Loucy (cell line): ENCODE data around the gene TEX9.
"Not testable (repeated sequence)": the region's sequence is repeated elsewhere in the genome, so short reads cannot be mapped to it uniquely, and the experiment has no call there.

Experiments
- H2AFZ ChIP-seq: fragments of 200-600 bp; sonication (generic); 2 replicates; pipeline ENCODE4 v1.6.0; 2016; ENCODE audit warnings: antibody characterized with exemption, mild to moderate bottlenecking, low read length, moderate library complexity
- H3F3A ChIP-seq: fragments of 200-600 bp; 2 replicates; pipeline ENCODE4 v1.6.0; 2016; ENCODE audit warnings: antibody characterized with exemption, low read depth, mild to moderate bottlenecking
- H3K27me3 ChIP-seq: fragments of 200-600 bp; sonication (generic); 2 replicates; pipeline ENCODE4 v1.6.1; 2014; ENCODE audit warnings: low read length, mild to moderate bottlenecking; ENCODE audit not compliant: insufficient read depth, poor library complexity, severe bottlenecking
- H3K36me3 ChIP-seq: fragments of 200-600 bp; sonication (generic); 2 replicates; pipeline ENCODE4 v1.6.1; 2016; ENCODE audit warnings: low read length; ENCODE audit not compliant: insufficient read depth
- H3K4me1 ChIP-seq: fragments of 200-600 bp; sonication (generic); 2 replicates; pipeline ENCODE4 v1.5.1; 2014; ENCODE audit warnings: low read length, mild to moderate bottlenecking; ENCODE audit not compliant: insufficient read depth, poor library complexity, severe bottlenecking
- H3K4me2 ChIP-seq: fragments of 200-600 bp; sonication (generic); 2 replicates; pipeline ENCODE4 v1.6.0; 2014; ENCODE audit warnings: antibody characterized with exemption, low read length, low read depth, mild to moderate bottlenecking; ENCODE audit not compliant: poor library complexity, severe bottlenecking
- H3K4me3 ChIP-seq: fragments of 200-600 bp; sonication (generic); 2 replicates; pipeline ENCODE4 v1.5.1; 2014; ENCODE audit warnings: low read length, mild to moderate bottlenecking, mixed read lengths; ENCODE audit not compliant: poor library complexity, severe bottlenecking
- H3K79me2 ChIP-seq: fragments of 200-600 bp; sonication (generic); 2 replicates; pipeline ENCODE4 v1.6.1; 2014; ENCODE audit warnings: low read length; ENCODE audit not compliant: insufficient read depth
- H3K9ac ChIP-seq: fragments of 200-600 bp; sonication (generic); 2 replicates; pipeline ENCODE4 v1.6.0; 2014; ENCODE audit warnings: mild to moderate bottlenecking, low read depth, low read length, moderate library complexity; ENCODE audit not compliant: poor library complexity, severe bottlenecking
- H3K9me2 ChIP-seq: fragments of 200-600 bp; sonication (generic); replicated peaks from 2 replicates; pipeline ENCODE4 v1.6.1; 2016; ENCODE audit warnings: low read depth, low read length, mixed read lengths
- H3K9me3 ChIP-seq: fragments of 200-600 bp; sonication (generic); 2 replicates; pipeline ENCODE4 v1.6.1; 2014; ENCODE audit warnings: mild to moderate bottlenecking, antibody characterized with exemption, low read length, low read depth; ENCODE audit not compliant: insufficient read depth
- H4K20me1 ChIP-seq: fragments of 200-600 bp; sonication (generic); 2 replicates; pipeline ENCODE4 v1.6.0; 2014; ENCODE audit warnings: antibody characterized with exemption, low read length, mild to moderate bottlenecking; ENCODE audit not compliant: insufficient read depth, poor library complexity, severe bottlenecking
- CTCF ChIP-seq: fragments of 200-600 bp; sonication (generic); conservative IDR thresholded peaks from 2 replicates; pipeline ENCODE4 v1.5.1; 2014; ENCODE audit warnings: mild to moderate bottlenecking, antibody characterized with exemption, low read length
- EZH2phosphoT487 ChIP-seq: fragments of 200-600 bp; IDR thresholded peaks from 2 replicates; pipeline ENCODE4 v1.6.1; 2018; ENCODE audit warnings: antibody characterized with exemption, mild to moderate bottlenecking, moderate library complexity, borderline replicate concordance

TEX9 gene

GRCh38 chr15:56369234-56369633 is 4.0 kb downstream of the TEX9 start:
- no peaks in the 10 kb centered on the region for H3K79me2 ChIP-seq

DNA sequence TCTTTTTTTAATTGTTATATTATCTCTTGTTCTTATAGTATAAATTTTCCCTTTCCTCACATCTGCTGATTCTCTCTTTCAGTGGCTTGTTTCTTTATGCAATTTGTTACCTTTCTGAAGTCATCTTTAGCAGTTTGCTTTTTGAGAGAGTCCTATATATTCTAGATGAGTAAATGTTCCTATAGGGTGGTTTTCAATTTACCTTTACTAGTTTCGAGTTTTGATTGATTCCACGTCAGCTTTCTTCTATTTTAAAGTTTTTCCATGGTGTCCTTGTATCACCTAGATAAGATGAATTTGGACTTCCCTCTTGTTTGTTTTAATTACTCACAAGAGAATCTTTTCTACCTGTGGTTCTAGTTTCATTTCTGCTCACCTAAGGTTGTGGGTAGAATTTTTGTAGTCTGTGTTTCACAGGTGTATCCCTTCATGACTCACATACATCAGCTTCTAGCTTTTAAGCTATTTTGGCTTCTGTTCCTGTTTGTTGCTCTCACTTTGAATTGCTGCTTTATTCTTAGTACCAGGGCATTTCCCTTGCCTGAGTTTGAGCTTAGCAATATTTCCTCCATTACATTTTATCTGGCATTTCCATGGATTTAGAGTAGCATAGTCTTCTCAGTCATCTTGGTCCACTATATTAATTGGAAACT is 6.4 kb downstream of the TEX9 start:
- H2AFZ ChIP-seq, result no peak overlapping the region
- H3K9ac ChIP-seq, result no peak overlapping the region
- no peak overlapping the region for H3K4me2 ChIP-seq
- H3K27me3 ChIP-seq, result no peaks in the 10 kb centered on the region
- 0 out of 2 replicates have a peak, but pooled peaks cover 10% of the 10 kb centered on the region for H3F3A ChIP-seq
- no peaks in the 10 kb centered on the region for H3K9me3 ChIP-seq
- no peaks in the 10 kb centered on the region for H3K36me3 ChIP-seq
- no peak overlapping the region for H3K4me3 ChIP-seq
- TF ChIP-seq EZH2phosphoT487, result no peak
- TF ChIP-seq CTCF, result no peak
- H3K4me1 ChIP-seq, result peaks cover 2% of the 10 kb centered on the region
- H4K20me1 ChIP-seq, result no peaks in the 10 kb centered on the region
- H3K79me2 ChIP-seq, result no peaks in the 10 kb centered on the region
- H3K9me2 ChIP-seq, result no peaks in the 10 kb centered on the region

More at GRCh38 chr15:56369234-56369633, 4.0 kb downstream of the TEX9 start:
- Histone ChIP-seq H3K4me2 (no peak overlapping the region), H3K27me3 (no peaks in the 10 kb centered on the region), H2AFZ (no peak overlapping the region), H3K9me3 (no peaks in the 10 kb centered on the region), H4K20me1 (no peaks in the 10 kb centered on the region), H3K4me1 (peaks cover 18% of the 10 kb centered on the region), H3F3A (0 out of 2 replicates have a peak, but pooled peaks cover 10% of the 10 kb centered on the region), H3K9ac (no peak overlapping the region), H3K36me3 (no peaks in the 10 kb centered on the region), H3K4me3 (no peak overlapping the region), H3K9me2 (no peaks in the 10 kb centered on the region)
- TF ChIP-seq EZH2phosphoT487 (no peak), CTCF (no peak)

DNA sequence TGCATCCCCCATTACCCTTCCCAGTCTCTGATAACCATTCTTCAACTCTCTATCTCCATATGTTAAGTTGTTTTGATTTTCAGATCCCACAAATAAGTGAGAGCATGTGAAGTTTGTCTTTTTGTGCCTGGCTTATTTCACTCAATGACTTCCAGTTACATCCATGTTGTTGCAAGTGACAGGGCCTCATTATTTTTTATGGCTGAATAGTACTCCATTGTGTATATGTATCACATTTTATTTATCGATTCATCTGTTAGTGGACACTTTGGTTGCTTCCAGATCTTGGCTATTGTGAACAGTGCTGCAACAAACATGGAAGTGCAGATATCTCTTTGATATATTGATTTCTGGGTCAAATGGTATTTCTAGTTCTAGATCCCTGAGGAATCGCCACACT is 9.5 kb downstream of the TEX9 start:
- H2AFZ ChIP-seq, H3K36me3 ChIP-seq, H3K79me2 ChIP-seq, H3K27me3 ChIP-seq, H4K20me1 ChIP-seq, H3K9ac ChIP-seq, H3K4me2 ChIP-seq, H3F3A ChIP-seq, H3K9me2 ChIP-seq, H3K4me3 ChIP-seq, H3K4me1 ChIP-seq, H3K9me3 ChIP-seq: not testable (repeated sequence)

DNA sequence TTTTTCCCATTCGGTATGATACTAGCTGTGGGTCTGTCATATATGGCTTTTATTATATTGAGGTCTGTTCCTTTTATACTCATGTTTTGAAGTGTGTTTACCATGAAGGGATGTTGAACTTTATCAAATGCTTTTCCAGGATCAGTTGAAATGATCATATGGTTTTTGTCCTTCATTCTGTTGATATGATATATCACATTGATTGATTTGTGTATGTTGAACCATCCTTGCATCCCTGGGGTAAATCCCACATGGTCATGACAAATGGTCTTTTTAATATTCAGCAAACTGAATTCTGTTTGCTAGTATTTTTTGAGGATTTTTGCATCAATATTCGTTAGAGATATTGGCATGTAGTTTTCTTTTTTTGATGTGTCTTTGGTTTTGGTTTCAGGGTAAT is 12.6 kb downstream of the TEX9 start:
- not testable (repeated sequence) for H3F3A ChIP-seq, H2AFZ ChIP-seq, H3K4me3 ChIP-seq, H3K4me2 ChIP-seq, H3K9me3 ChIP-seq, H3K4me1 ChIP-seq, H4K20me1 ChIP-seq, H3K79me2 ChIP-seq, H3K9me2 ChIP-seq, H3K27me3 ChIP-seq, H3K36me3 ChIP-seq, H3K9ac ChIP-seq
